ENCODE measurements around the gene COPS2.

DNA sequence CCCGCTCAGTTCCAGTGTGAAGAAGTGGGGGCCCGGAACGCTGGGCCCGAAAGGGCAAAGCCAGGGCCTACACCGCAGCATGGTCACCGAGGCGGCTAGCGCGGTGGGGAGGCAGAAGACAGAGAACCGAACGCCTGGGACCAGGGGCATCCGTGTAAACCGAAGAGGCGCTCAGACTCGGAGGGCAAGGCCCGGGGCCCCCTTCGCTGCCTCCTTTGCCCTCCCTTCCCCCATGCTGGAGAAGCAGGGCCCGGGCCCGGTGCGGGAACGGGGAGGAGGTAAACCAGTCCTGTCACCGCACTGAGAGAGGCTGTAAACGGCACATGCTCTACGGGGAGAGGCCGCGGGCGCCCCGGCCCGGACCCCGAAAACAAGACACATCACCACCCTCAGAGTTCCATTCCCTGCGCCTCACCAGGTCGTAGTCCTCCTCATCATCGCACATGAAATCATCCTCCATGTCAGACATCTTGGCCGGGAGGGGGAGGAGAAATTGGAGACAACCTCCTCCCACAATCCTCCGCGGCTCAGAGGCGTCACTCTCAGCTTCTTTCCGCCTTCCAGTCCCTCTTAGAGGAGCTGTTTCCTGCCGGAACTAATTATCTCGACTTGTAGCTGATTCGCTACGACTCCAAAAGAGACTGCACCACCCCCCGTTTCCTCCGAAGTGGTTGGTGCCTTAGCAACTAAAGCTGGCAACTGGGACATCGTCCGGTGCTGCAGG is at the start of gene COPS2:
- TF ChIP-seq JUND (CRISPR knock-in tag; IDR thresholded peaks at IDR 0.05) = peak; percentile 48; the same call in 1 of the 2 replicates
- no peak for TF ChIP-seq NR2F6 (IDR thresholded peaks at IDR 0.05)
- no peak; the same call in 1 of the 2 replicates for TF ChIP-seq NR2F6 (CRISPR knock-in tag; IDR thresholded peaks at IDR 0.05)
- TF ChIP-seq, protein P1, sequence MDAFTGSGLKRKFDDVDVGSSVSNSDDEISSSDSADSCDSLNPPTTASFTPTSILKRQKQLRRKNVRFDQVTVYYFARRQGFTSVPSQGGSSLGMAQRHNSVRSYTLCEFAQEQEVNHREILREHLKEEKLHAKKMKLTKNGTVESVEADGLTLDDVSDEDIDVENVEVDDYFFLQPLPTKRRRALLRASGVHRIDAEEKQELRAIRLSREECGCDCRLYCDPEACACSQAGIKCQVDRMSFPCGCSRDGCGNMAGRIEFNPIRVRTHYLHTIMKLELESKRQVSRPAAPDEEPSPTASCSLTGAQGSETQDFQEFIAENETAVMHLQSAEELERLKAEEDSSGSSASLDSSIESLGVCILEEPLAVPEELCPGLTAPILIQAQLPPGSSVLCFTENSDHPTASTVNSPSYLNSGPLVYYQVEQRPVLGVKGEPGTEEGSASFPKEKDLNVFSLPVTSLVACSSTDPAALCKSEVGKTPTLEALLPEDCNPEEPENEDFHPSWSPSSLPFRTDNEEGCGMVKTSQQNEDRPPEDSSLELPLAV (CRISPR knock-in tag; conservative IDR thresholded peaks at IDR 0.05; ENCODE audit: low read depth) = no peak
- peak; percentile 79; the same call in 1 of the 2 replicates for TF ChIP-seq ZNF747 (CRISPR knock-in tag; IDR thresholded peaks at IDR 0.05; ENCODE audit: borderline replicate concordance)
- TF ChIP-seq, protein P2, sequence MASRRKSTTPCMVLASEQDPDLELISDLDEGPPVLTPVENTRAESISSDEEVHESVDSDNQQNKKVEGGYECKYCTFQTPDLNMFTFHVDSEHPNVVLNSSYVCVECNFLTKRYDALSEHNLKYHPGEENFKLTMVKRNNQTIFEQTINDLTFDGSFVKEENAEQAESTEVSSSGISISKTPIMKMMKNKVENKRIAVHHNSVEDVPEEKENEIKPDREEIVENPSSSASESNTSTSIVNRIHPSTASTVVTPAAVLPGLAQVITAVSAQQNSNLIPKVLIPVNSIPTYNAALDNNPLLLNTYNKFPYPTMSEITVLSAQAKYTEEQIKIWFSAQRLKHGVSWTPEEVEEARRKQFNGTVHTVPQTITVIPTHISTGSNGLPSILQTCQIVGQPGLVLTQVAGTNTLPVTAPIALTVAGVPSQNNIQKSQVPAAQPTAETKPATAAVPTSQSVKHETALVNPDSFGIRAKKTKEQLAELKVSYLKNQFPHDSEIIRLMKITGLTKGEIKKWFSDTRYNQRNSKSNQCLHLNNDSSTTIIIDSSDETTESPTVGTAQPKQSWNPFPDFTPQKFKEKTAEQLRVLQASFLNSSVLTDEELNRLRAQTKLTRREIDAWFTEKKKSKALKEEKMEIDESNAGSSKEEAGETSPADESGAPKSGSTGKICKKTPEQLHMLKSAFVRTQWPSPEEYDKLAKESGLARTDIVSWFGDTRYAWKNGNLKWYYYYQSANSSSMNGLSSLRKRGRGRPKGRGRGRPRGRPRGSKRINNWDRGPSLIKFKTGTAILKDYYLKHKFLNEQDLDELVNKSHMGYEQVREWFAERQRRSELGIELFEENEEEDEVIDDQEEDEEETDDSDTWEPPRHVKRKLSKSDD (CRISPR knock-in tag; IDR thresholded peaks at IDR 0.05; ENCODE audit: low read depth) = peak; percentile 50; the same call in 1 of the 2 replicates
- 0 out of 2 replicates have a peak, but pooled peaks have one; percentile 34 for TF ChIP-seq BRD4 (CRISPR knock-in tag; IDR thresholded peaks at IDR 0.05)
- TF ChIP-seq, protein P3, sequence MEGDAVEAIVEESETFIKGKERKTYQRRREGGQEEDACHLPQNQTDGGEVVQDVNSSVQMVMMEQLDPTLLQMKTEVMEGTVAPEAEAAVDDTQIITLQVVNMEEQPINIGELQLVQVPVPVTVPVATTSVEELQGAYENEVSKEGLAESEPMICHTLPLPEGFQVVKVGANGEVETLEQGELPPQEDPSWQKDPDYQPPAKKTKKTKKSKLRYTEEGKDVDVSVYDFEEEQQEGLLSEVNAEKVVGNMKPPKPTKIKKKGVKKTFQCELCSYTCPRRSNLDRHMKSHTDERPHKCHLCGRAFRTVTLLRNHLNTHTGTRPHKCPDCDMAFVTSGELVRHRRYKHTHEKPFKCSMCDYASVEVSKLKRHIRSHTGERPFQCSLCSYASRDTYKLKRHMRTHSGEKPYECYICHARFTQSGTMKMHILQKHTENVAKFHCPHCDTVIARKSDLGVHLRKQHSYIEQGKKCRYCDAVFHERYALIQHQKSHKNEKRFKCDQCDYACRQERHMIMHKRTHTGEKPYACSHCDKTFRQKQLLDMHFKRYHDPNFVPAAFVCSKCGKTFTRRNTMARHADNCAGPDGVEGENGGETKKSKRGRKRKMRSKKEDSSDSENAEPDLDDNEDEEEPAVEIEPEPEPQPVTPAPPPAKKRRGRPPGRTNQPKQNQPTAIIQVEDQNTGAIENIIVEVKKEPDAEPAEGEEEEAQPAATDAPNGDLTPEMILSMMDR (CRISPR knock-in tag; IDR thresholded peaks at IDR 0.05) = peak; percentile 15
- TF ChIP-seq CHD2 (IDR thresholded peaks at IDR 0.05; ENCODE audit: low read depth, low read length) = peak; percentile 47; the same call in 1 of the 2 replicates
- no peak for TF ChIP-seq POLR2AphosphoS2 (IDR thresholded peaks at IDR 0.05; ENCODE audit: low read depth, low read length)
- 0 out of 2 replicates have a peak, but pooled peaks have one; percentile 19 for TF ChIP-seq SMAD1 (CRISPR knock-in tag; IDR thresholded peaks at IDR 0.05; ENCODE audit: borderline replicate concordance, low read depth)
- no peak for TF ChIP-seq SP140L (CRISPR knock-in tag; IDR thresholded peaks at IDR 0.05; ENCODE audit: borderline replicate concordance)

All from HepG2 (cell line).